Endothelial cell (in vitro differentiated cells): Measurements from ENCODE around the gene SH2D4B. TPM values are rescaled to one million over a fixed set of nuclear protein-coding genes. Genes with fewer than 3 reads are reported as not detected.
A peak's percentile ranks its signal among the peaks of the same experiment; 100 is the strongest.

Experiments
- DNase-seq: peaks from one replicate; pipeline ENCODE4 v3.0.0; 2021; ENCODE audit warnings: low spot score
- H3K27ac Mint-ChIP-seq: one replicate; pipeline ENCODE4 v1.8.0; 2021; ENCODE audit warnings: mixed read lengths, inconsistent platforms; ENCODE audit not compliant: unreplicated experiment
- H3K27me3 Mint-ChIP-seq: one replicate; pipeline ENCODE4 v1.8.0; 2021; ENCODE audit warnings: mild to moderate bottlenecking, moderate library complexity, mixed read lengths, inconsistent platforms; ENCODE audit not compliant: unreplicated experiment
- H3K36me3 Mint-ChIP-seq: one replicate; pipeline ENCODE4 v1.8.0; 2021; ENCODE audit warnings: mild to moderate bottlenecking, low read depth, mixed read lengths, inconsistent platforms; ENCODE audit not compliant: unreplicated experiment
- H3K4me1 Mint-ChIP-seq: one replicate; pipeline ENCODE4 v1.8.0; 2021; ENCODE audit warnings: mild to moderate bottlenecking, mixed read lengths, inconsistent platforms; ENCODE audit not compliant: unreplicated experiment
- H3K4me3 Mint-ChIP-seq: one replicate; pipeline ENCODE4 v1.8.0; 2021; ENCODE audit warnings: mild to moderate bottlenecking, mixed read lengths, inconsistent platforms; ENCODE audit not compliant: unreplicated experiment
- H3K9me3 Mint-ChIP-seq: one replicate; pipeline ENCODE4 v1.8.0; 2021; ENCODE audit warnings: mixed read lengths, inconsistent platforms; ENCODE audit not compliant: unreplicated experiment
- CTCF ChIP-seq: fragments of 200-600 bp; sonication (generic); IDR thresholded peaks from one replicate; pipeline ENCODE4 v1.5.0; 2021; ENCODE audit warnings: antibody characterized with exemption; ENCODE audit not compliant: unreplicated experiment
- long read RNA-seq: library from polyadenylated mRNA; unstranded; transcript quantifications from one replicate; pipeline ENCODE4 v2.0.0, GENCODE V29; 2020; ENCODE audit not compliant: unreplicated experiment
- total RNA-seq: library from RNA; stranded (reverse); fragmentation: NEBNext Ultra II Directional; extraction: Animal tissue kit (Norgen Biotek cat#: 25700); gene quantifications from one replicate; pipeline ENCODE4 v1.2.1, GENCODE V29; 2021; ENCODE audit not compliant: unreplicated experiment

SH2D4B gene
- 0.23 TPM for total RNA-seq
- long read RNA-seq, result 0 reads

GRCh38 chr10:80537736-80538480, at the start of gene SH2D4B:
SH2D4B (plus strand) TSS chr10:80537902; CDS start chr10:80538332, 430 bp downstream.
- no peak for DNase-seq
- H3K27ac Mint-ChIP-seq, result peak within 1 kb of the TSS; percentile 48
- H3K27me3 Mint-ChIP-seq, result peaks cover 17% of the 10 kb centered on the region
- peaks cover 5% of the 10 kb centered on the region for H3K36me3 Mint-ChIP-seq
- no peak within 1 kb of the TSS for H3K4me3 Mint-ChIP-seq
- H3K4me1 Mint-ChIP-seq, result peaks cover 45% of the 10 kb centered on the region
- no peaks in the 10 kb centered on the region for H3K9me3 Mint-ChIP-seq
- TF ChIP-seq CTCF, result no peak

- Mint-ChIP-seq H3K27me3 (peaks cover 15% of the 10 kb centered on the region), H3K36me3 (peaks cover 35% of the 10 kb centered on the region), H3K4me1 (peaks cover 59% of the 10 kb centered on the region), H3K9me3 (no peaks in the 10 kb centered on the region), H3K4me3 (peak overlapping the region; percentile 60), H3K27ac (no peak overlapping the region)
- DNase-seq, result no peak
- TF ChIP-seq CTCF, result no peak
Observed at GRCh38 chr10:80488539-80489066, 49.1 kb upstream of the SH2D4B start.

- Mint-ChIP-seq H3K4me1 (peaks cover 63% of the 10 kb centered on the region), H3K4me3 (peak overlapping the region; percentile 17), H3K27me3 (peaks cover 17% of the 10 kb centered on the region), H3K9me3 (no peaks in the 10 kb centered on the region), H3K36me3 (peaks cover 37% of the 10 kb centered on the region), H3K27ac (peak overlapping the region; percentile 38)
- no peak for TF ChIP-seq CTCF
- no peak for DNase-seq
Observed at GRCh38 chr10:80489371-80490112, 48.2 kb upstream of the SH2D4B start.

GRCh38 chr10:80491251-80492102, 46.2 kb upstream of the SH2D4B start:
- no peak for DNase-seq
- peaks cover 41% of the 10 kb centered on the region for H3K36me3 Mint-ChIP-seq
- no peak overlapping the region for H3K4me3 Mint-ChIP-seq
- no peak overlapping the region for H3K27ac Mint-ChIP-seq
- H3K27me3 Mint-ChIP-seq, result peaks cover 8% of the 10 kb centered on the region
- TF ChIP-seq CTCF, result no peak
- no peaks in the 10 kb centered on the region for H3K9me3 Mint-ChIP-seq
- peaks cover 57% of the 10 kb centered on the region for H3K4me1 Mint-ChIP-seq
